Measurements from ENCODE around the gene LRRC8A. TPM values are rescaled to one million over a fixed set of nuclear protein-coding genes. Genes with fewer than 3 reads are reported as not detected.

LRRC8A gene
- total RNA-seq, 2 experiments from 2014 or later = 22.9 to 26.9 TPM

- H3K9me2 ChIP-seq (ENCODE audit: insufficient read depth, low read length) = no peaks in the 10 kb centered on the region
- H3K4me2 ChIP-seq (ENCODE audit: low read length) = no peak overlapping the region
- no peak overlapping the region for H2AFZ ChIP-seq (ENCODE audit: low read length)
- H4K20me1 ChIP-seq (ENCODE audit: insufficient read depth, low read length) = no peaks in the 10 kb centered on the region
- no TSS peak for BruUV-seq (replicated peaks)
- no peak for DNase-seq (ENCODE audit: low spot score)
- ChIA-PET CTCF (ENCODE audit: unreplicated experiment) (no interaction called here), POLR2A (interaction anchor here (1.0 kb wide), 1 partner anchor 57 kb away, joined by 3 read pairs; no protein-coding TSS in a partner anchor)
- no peak overlapping the region for H3K4me3 ChIP-seq (ENCODE audit: low read depth, low read length, poor library complexity, severe bottlenecking)
- intact Hi-C loops (cut with micrococcal nuclease; ENCODE audit: unreplicated experiment) = no loop called here
- TF ChIP-seq CTCF (conservative IDR thresholded peaks at IDR 0.05; ENCODE audit: low read length) = no peak
- no peaks in the 10 kb centered on the region for H3K4me1 ChIP-seq (ENCODE audit: insufficient read depth, low read length, poor library complexity, severe bottlenecking)
- no peaks in the 10 kb centered on the region for H3K9me3 ChIP-seq (ENCODE audit: low read length)
- H3K27ac ChIP-seq (ENCODE audit: low read depth, low read length, poor library complexity, severe bottlenecking) = no peak overlapping the region
- H3K36me3 ChIP-seq (ENCODE audit: insufficient read depth, low read length) = peaks cover 75% of the 10 kb centered on the region
- no peaks in the 10 kb centered on the region for H3K79me2 ChIP-seq (ENCODE audit: insufficient read depth, low read depth, low read length)
Measured at GRCh38 chr9:128913048-128913900, 31.3 kb downstream of the LRRC8A start.

GRCh38 chr9:128913995-128914772 is 32.3 kb downstream of the LRRC8A start:
- no TSS peak for BruUV-seq (replicated peaks)
- CTCF ChIA-PET (ENCODE audit: unreplicated experiment) = no interaction called here
- POLR2A ChIA-PET = no interaction called here

More at GRCh38 chr9:128913995-128914772, 32.3 kb downstream of the LRRC8A start:
- H3K9me2 ChIP-seq (ENCODE audit: insufficient read depth, low read length) = no peaks in the 10 kb centered on the region
- H3K79me2 ChIP-seq (ENCODE audit: insufficient read depth, low read depth, low read length) = no peaks in the 10 kb centered on the region
- H3K4me3 ChIP-seq (ENCODE audit: low read depth, low read length, poor library complexity, severe bottlenecking) = no peak overlapping the region
- intact Hi-C loops (cut with micrococcal nuclease; ENCODE audit: unreplicated experiment) = no loop called here
- peaks cover 5% of the 10 kb centered on the region for H3K4me1 ChIP-seq (ENCODE audit: insufficient read depth, low read length, poor library complexity, severe bottlenecking)
- no peak overlapping the region for H3K27ac ChIP-seq (ENCODE audit: low read depth, low read length, poor library complexity, severe bottlenecking)
- no peak for DNase-seq (ENCODE audit: low spot score)
- peaks cover 73% of the 10 kb centered on the region for H3K36me3 ChIP-seq (ENCODE audit: insufficient read depth, low read length)
- H3K4me2 ChIP-seq (ENCODE audit: low read length) = no peak overlapping the region
- no peaks in the 10 kb centered on the region for H4K20me1 ChIP-seq (ENCODE audit: insufficient read depth, low read length)
- H3K9me3 ChIP-seq (ENCODE audit: low read length) = no peaks in the 10 kb centered on the region
- H2AFZ ChIP-seq (ENCODE audit: low read length) = no peak overlapping the region
- TF ChIP-seq EZH2phosphoT487 (IDR thresholded peaks at IDR 0.05; ENCODE audit: borderline replicate concordance, low read depth, low read length) = no peak
- TF ChIP-seq CTCF (conservative IDR thresholded peaks at IDR 0.05; ENCODE audit: low read length) = no peak

Measured in OCI-LY7 (cell line).